Gastrocnemius medialis (tissue), 4 donors: Measurements from ENCODE around the gene FBXO42. TPM values are rescaled to one million over a fixed set of nuclear protein-coding genes. Genes with fewer than 3 reads are reported as not detected.
A peak's percentile ranks its signal among the peaks of the same experiment; 100 is the strongest.
"Not testable (repeated sequence)": the region's sequence is repeated elsewhere in the genome, so short reads cannot be mapped to it uniquely, and the experiment has no call there.

Experiments
- ATAC-seq, 2 donors: fragments of 150-250 bp; one replicate each; pipeline ENCODE4 v1.9.1; 2016
- DNase-seq, 2 donors: peaks; one replicate each; pipeline ENCODE4 v3.0.0-alpha.2; 2019
- H3K27ac ChIP-seq, 4 donors: fragments of 200-600 bp; sonication (generic); 1 replicate in 1 of 4; 2 replicates in 3 of 4; pipeline ENCODE4 v1.5.1; 2016 to 2018; ENCODE audit warnings: mild to moderate bottlenecking in 2 of 4, moderate library complexity in 1 of 4
- H3K27me3 ChIP-seq, 3 donors: fragments of 200-600 bp; sonication (generic) in 2 of 3; 1 replicate in 1 of 3; 2 replicates in 2 of 3; pipeline versions ENCODE4 v1.5.1 to v1.6.0; 2016 to 2019; ENCODE audit warnings: mild to moderate bottlenecking in 1 of 3, moderate library complexity in 1 of 3
- H3K36me3 ChIP-seq, 2 donors: fragments of 200-600 bp; sonication (generic) in 1 of 2; one replicate each; pipeline ENCODE4 v1.5.1; 2017 to 2018
- H3K4me1 ChIP-seq, 2 donors: fragments of 200-600 bp; sonication (generic) in 1 of 2; one replicate each; pipeline ENCODE4 v1.5.1; 2016 to 2017; ENCODE audit warnings: mild to moderate bottlenecking in 2 of 2
- H3K4me3 ChIP-seq, 4 donors: fragments of 200-600 bp; sonication (generic) in 3 of 4; 1 replicate in 1 of 4; 2 replicates in 3 of 4; pipeline ENCODE4 v1.5.1; 2016 to 2019; ENCODE audit warnings: mild to moderate bottlenecking in 2 of 4
- H3K9me3 ChIP-seq, 3 donors: fragments of 200-600 bp; sonication (generic) in 2 of 3; 1 replicate in 1 of 3; 2 replicates in 2 of 3; pipeline ENCODE4 v1.5.1; 2016 to 2019
- CTCF ChIP-seq, 5 experiments: fragments of 450-650 bp in 3 of 5; fragments of 200-600 bp in 2 of 5; sonication (generic) in 2 of 5; IDR thresholded peaks in 4 of 5; conservative IDR thresholded peaks in 1 of 5; 1 replicate in 4 of 5; 2 replicates in 1 of 5; pipeline ENCODE4 v1.5.1; 2016 to 2019; ENCODE audit warnings: antibody characterized with exemption in 5 of 5, mild to moderate bottlenecking in 3 of 5, moderate library complexity in 3 of 5
- POLR2A ChIP-seq, 2 donors: fragments of 450-650 bp; IDR thresholded peaks; one replicate each; pipeline ENCODE4 v1.6.1; 2017; ENCODE audit warnings: antibody characterized with exemption in 2 of 2, mild to moderate bottlenecking in 2 of 2, moderate library complexity in 2 of 2
- in situ Hi-C, 4 donors: fragments of 200-750 bp; cut with MboI; loops; one replicate each; pipeline versions ENCODE4 v1.15.0 to v1.8.0; 2017; ENCODE audit warnings: low sequenced_read_pairs in 4 of 4
- intact Hi-C: fragments of 100-400 bp; cut with DNase I; formaldehyde crosslinking; loops from one replicate; pipeline ENCODE4 v1.15.1; 2023; ENCODE audit warnings: low total_unique reads
- total RNA-seq, 4 donors: library from RNA; depleted of rRNA; stranded (reverse); fragments of >200 nt; gene quantifications; one replicate each; pipeline versions ENCODE4 v1.1.0 to v1.2.3, GENCODE V29; 2016

FBXO42 gene
- total RNA-seq, 4 donors from 2014 or later = 23.1 to 32.4 (median 27.2) TPM

- Histone ChIP-seq H3K27ac (peak overlapping the region in 2 of 4 donors; percentile 37 to 56), H3K4me1 (peaks cover 12 to 16% of the 10 kb centered on the region in 2 donors), H3K4me3 (peak overlapping the region in 1 of 4 donors; percentile 61), H3K9me3 (no peaks in the 10 kb centered on the region), H3K36me3 (no peaks in the 10 kb centered on the region), H3K27me3 (peaks cover 0 to 2% (median 2%) of the 10 kb centered on the region in 3 donors)
- ATAC-seq (no peak), DNase-seq (no peak)
- in situ Hi-C loops = no loop called here
- TF ChIP-seq CTCF (IDR thresholded peaks at IDR 0.05 in 4 of 5, conservative IDR thresholded peaks at IDR 0.05 in 1 of 5) (no peak), POLR2A (IDR thresholded peaks at IDR 0.05) (no peak)
- intact Hi-C loops = no loop called here
These were observed 134.1 kb downstream of the FBXO42 start for GRCh38 chr1:16218014-16218673.

GRCh38 chr1:16217061-16217785 is 135.1 kb downstream of the FBXO42 start:
- Histone ChIP-seq H3K27ac (peak overlapping the region; percentile 40 to 60 (median 54)), H3K27me3 (peaks cover 0 to 2% (median 2%) of the 10 kb centered on the region in 3 donors), H3K36me3 (no peaks in the 10 kb centered on the region), H3K4me1 (peaks cover 12 to 16% of the 10 kb centered on the region in 2 donors), H3K4me3 (peak overlapping the region; percentile 61 to 78 (median 64)), H3K9me3 (no peaks in the 10 kb centered on the region)
- intact Hi-C loops (loop anchor here (1.0 kb wide), 2 partner anchors 11 to 20 kb away; partner anchors contain the start of gene CPLANE2), in situ Hi-C loops (no loop called here)
- TF ChIP-seq POLR2A (IDR thresholded peaks at IDR 0.05) (no peak), CTCF (IDR thresholded peaks at IDR 0.05 in 4 of 5, conservative IDR thresholded peaks at IDR 0.05 in 1 of 5) (no peak)
- peak; percentile 98 for DNase-seq
- peak; percentile 92 to 93 for ATAC-seq

GRCh38 chr1:16215882-16216753 is 136.2 kb downstream of the FBXO42 start:
- H3K4me3 ChIP-seq = peak overlapping the region; percentile 61 to 78 (median 64)
- no peaks in the 10 kb centered on the region for H3K9me3 ChIP-seq
- in situ Hi-C loops = no loop called here
- intact Hi-C loops = no loop called here
- H3K27ac ChIP-seq = peak overlapping the region in 1 of 4 donors; percentile 60
- peaks cover 12 to 16% of the 10 kb centered on the region in 2 donors for H3K4me1 ChIP-seq
- TF ChIP-seq POLR2A (IDR thresholded peaks at IDR 0.05) (no peak), CTCF (IDR thresholded peaks at IDR 0.05 in 4 of 5, conservative IDR thresholded peaks at IDR 0.05 in 1 of 5) (no peak)
- peaks cover 0 to 2% (median 2%) of the 10 kb centered on the region in 3 donors for H3K27me3 ChIP-seq
- peak; percentile 31 to 72 for DNase-seq
- peak in 1 of 2 donors; percentile 42 for ATAC-seq
- no peaks in the 10 kb centered on the region for H3K36me3 ChIP-seq

DNA sequence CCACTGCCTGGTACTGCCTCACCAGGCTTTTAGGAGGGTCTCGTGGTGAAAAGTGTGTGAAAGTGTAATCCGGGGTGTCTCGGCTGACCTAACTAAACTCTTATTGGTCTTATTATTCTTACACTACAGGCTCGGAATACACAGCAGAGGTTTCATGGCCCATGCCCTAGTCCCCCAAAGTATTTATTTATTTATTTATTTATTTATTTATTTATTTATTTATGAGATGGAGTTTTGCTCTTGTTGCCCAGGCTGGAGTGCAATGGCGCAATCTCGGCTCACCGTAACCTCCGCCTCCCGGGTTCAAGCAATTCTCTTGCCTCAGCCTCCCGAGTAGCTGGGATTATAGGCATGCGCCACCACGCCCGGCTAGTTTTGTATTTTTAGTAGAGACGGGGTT is 137.0 kb downstream of the FBXO42 start:
- ATAC-seq, intact Hi-C loops, H3K9me3 ChIP-seq, H3K4me3 ChIP-seq, DNase-seq, H3K27me3 ChIP-seq, in situ Hi-C loops, H3K27ac ChIP-seq, H3K36me3 ChIP-seq: not testable (repeated sequence)
- peaks cover 12 to 16% of the 10 kb centered on the region in 2 donors for H3K4me1 ChIP-seq

- H3K4me1 ChIP-seq = peaks cover 12 to 16% of the 10 kb centered on the region in 2 donors
- DNase-seq, H3K9me3 ChIP-seq, H3K4me3 ChIP-seq, H3K36me3 ChIP-seq, H3K27ac ChIP-seq, in situ Hi-C loops, intact Hi-C loops, ATAC-seq, H3K27me3 ChIP-seq: not testable (repeated sequence)
These were observed 138.7 kb downstream of the FBXO42 start for GRCh38 chr1:16213544-16213943.
